ENCODE data around the gene SCG5. TPM values are rescaled to one million over a fixed set of nuclear protein-coding genes. Genes with fewer than 3 reads are reported as not detected.

The SCG5 gene
- total RNA-seq, 1 donor from 2014 or later = 0.96 TPM

GRCh38 chr15:32690941-32691688 lies 49.6 kb downstream of the SCG5 start:
- no peak for TF ChIP-seq CTCF (IDR thresholded peaks at IDR 0.05)
- Histone ChIP-seq H3K27me3 (no peaks in the 10 kb centered on the region), H3K9me3 (no peaks in the 10 kb centered on the region), H3K4me1 (no peaks in the 10 kb centered on the region), H3K27ac (no peak overlapping the region), H3K36me3 (no peaks in the 10 kb centered on the region), H3K4me3 (no peak overlapping the region)
- ATAC-seq (no peak), DNase-seq (no peak)
- intact Hi-C loops (cut with DNase I) = no loop called here

- no peak for DNase-seq
- Histone ChIP-seq H3K36me3 (no peaks in the 10 kb centered on the region), H3K9me3 (no peaks in the 10 kb centered on the region), H3K4me1 (no peaks in the 10 kb centered on the region), H3K27me3 (no peaks in the 10 kb centered on the region), H3K27ac (no peak overlapping the region), H3K4me3 (no peak overlapping the region)
- intact Hi-C loops (cut with DNase I) = no loop called here
- ATAC-seq = no peak
- TF ChIP-seq CTCF (IDR thresholded peaks at IDR 0.05) = no peak
These were observed 50.2 kb downstream of the SCG5 start for GRCh38 chr15:32691689-32692038.

- no peak for ATAC-seq
- Histone ChIP-seq H3K27me3 (no peaks in the 10 kb centered on the region), H3K4me1 (no peaks in the 10 kb centered on the region), H3K36me3 (no peaks in the 10 kb centered on the region), H3K9me3 (no peaks in the 10 kb centered on the region), H3K27ac (no peak overlapping the region), H3K4me3 (no peak overlapping the region)
- DNase-seq = no peak
- no peak for TF ChIP-seq CTCF (IDR thresholded peaks at IDR 0.05)
- intact Hi-C loops (cut with DNase I) = no loop called here
These were observed 50.8 kb downstream of the SCG5 start for GRCh38 chr15:32692286-32692685.

- TF ChIP-seq CTCF (IDR thresholded peaks at IDR 0.05) = no peak
- no peak for DNase-seq
- no peak for ATAC-seq
- Histone ChIP-seq H3K4me1 (no peaks in the 10 kb centered on the region), H3K36me3 (no peaks in the 10 kb centered on the region), H3K27ac (no peak overlapping the region), H3K27me3 (no peaks in the 10 kb centered on the region), H3K9me3 (no peaks in the 10 kb centered on the region), H3K4me3 (no peak overlapping the region)
- intact Hi-C loops (cut with DNase I) = no loop called here
These were observed 52.9 kb downstream of the SCG5 start for GRCh38 chr15:32694222-32694983.

- Histone ChIP-seq H3K4me1 (no peaks in the 10 kb centered on the region), H3K36me3 (no peaks in the 10 kb centered on the region), H3K27me3 (no peaks in the 10 kb centered on the region), H3K9me3 (no peaks in the 10 kb centered on the region), H3K27ac (no peak overlapping the region), H3K4me3 (no peak overlapping the region)
- intact Hi-C loops (cut with DNase I) = no loop called here
- ATAC-seq = no peak
- no peak for TF ChIP-seq CTCF (IDR thresholded peaks at IDR 0.05)
- DNase-seq = no peak
These were observed 57.4 kb downstream of the SCG5 start for GRCh38 chr15:32698773-32699390.

Measured in upper lobe of right lung (tissue), 1 donor.